Measurements from ENCODE around the gene ZBED5.

Gene ZBED5

GRCh38 chr11:10881892-10882291 lies 24.0 kb upstream of the ZBED5 start:
- in situ Hi-C loops (cut with HindIII; ENCODE audit: low sequenced_read_pairs) = no loop called here

GRCh38 chr11:10878408-10879214 lies 20.8 kb upstream of the ZBED5 start:
- in situ Hi-C loops (cut with HindIII; ENCODE audit: low sequenced_read_pairs) = no loop called here

GRCh38 chr11:10876158-10876557 lies 18.3 kb upstream of the ZBED5 start:
- in situ Hi-C loops (cut with HindIII; ENCODE audit: low sequenced_read_pairs) = no loop called here

GRCh38 chr11:10875430-10876021 lies 17.7 kb upstream of the ZBED5 start:
- in situ Hi-C loops (cut with HindIII; ENCODE audit: low sequenced_read_pairs) = no loop called here

GRCh38 chr11:10872097-10872496 lies 14.2 kb upstream of the ZBED5 start:
- in situ Hi-C loops (cut with HindIII; ENCODE audit: low sequenced_read_pairs) = no loop called here

GRCh38 chr11:10868352-10868751 lies 10.5 kb upstream of the ZBED5 start:
- in situ Hi-C loops (cut with HindIII; ENCODE audit: low sequenced_read_pairs) = no loop called here

- in situ Hi-C loops (cut with HindIII; ENCODE audit: low sequenced_read_pairs) = no loop called here
These were observed 9.1 kb upstream of the ZBED5 start for GRCh38 chr11:10866893-10867331.

GRCh38 chr11:10865837-10866270 lies 8.0 kb upstream of the ZBED5 start:
- in situ Hi-C loops (cut with HindIII; ENCODE audit: low sequenced_read_pairs) = no loop called here

GRCh38 chr11:10864688-10865087 lies 6.8 kb upstream of the ZBED5 start:
- in situ Hi-C loops (cut with HindIII; ENCODE audit: low sequenced_read_pairs) = no loop called here

GRCh38 chr11:10862446-10862845 lies 4.6 kb upstream of the ZBED5 start:
- in situ Hi-C loops (cut with HindIII; ENCODE audit: low sequenced_read_pairs) = no loop called here

GRCh38 chr11:10861799-10862198 lies 3.9 kb upstream of the ZBED5 start:
- in situ Hi-C loops (cut with HindIII; ENCODE audit: low sequenced_read_pairs) = no loop called here

- in situ Hi-C loops (cut with HindIII; ENCODE audit: low sequenced_read_pairs) = no loop called here
These were observed 3.2 kb upstream of the ZBED5 start for GRCh38 chr11:10861047-10861446.

GRCh38 chr11:10858439-10859325 lies 829 bp upstream of the ZBED5 start:
- in situ Hi-C loops (cut with HindIII; ENCODE audit: low sequenced_read_pairs) = no loop called here

GRCh38 chr11:10857459-10857708 lies 469 bp downstream of the ZBED5 start:
- in situ Hi-C loops (cut with HindIII; ENCODE audit: low sequenced_read_pairs) = no loop called here

- in situ Hi-C loops (cut with HindIII; ENCODE audit: low sequenced_read_pairs) = no loop called here
These were observed 979 bp downstream of the ZBED5 start for GRCh38 chr11:10856689-10857458.

GRCh38 chr11:10855295-10855694 lies 2.6 kb downstream of the ZBED5 start:
- in situ Hi-C loops (cut with HindIII; ENCODE audit: low sequenced_read_pairs) = no loop called here

GRCh38 chr11:10847960-10848860 lies 9.6 kb downstream of the ZBED5 start:
- in situ Hi-C loops (cut with HindIII; ENCODE audit: low sequenced_read_pairs) = loop anchor here (5.0 kb wide), 1 partner anchor 39 kb away; no protein-coding TSS in a partner anchor

GRCh38 chr11:10846660-10847059 lies 11.2 kb downstream of the ZBED5 start:
- in situ Hi-C loops (cut with HindIII; ENCODE audit: low sequenced_read_pairs) = loop anchor here (5.0 kb wide), 1 partner anchor 41 kb away; no protein-coding TSS in a partner anchor

- in situ Hi-C loops (cut with HindIII; ENCODE audit: low sequenced_read_pairs) = loop anchor here (5.0 kb wide), 1 partner anchor 42 kb away; no protein-coding TSS in a partner anchor
These were observed 12.3 kb downstream of the ZBED5 start for GRCh38 chr11:10845589-10845988.

GRCh38 chr11:10844796-10845195 lies 13.1 kb downstream of the ZBED5 start:
- in situ Hi-C loops (cut with HindIII; ENCODE audit: low sequenced_read_pairs) = loop anchor here (5.0 kb wide), 1 partner anchor 43 kb away; no protein-coding TSS in a partner anchor

Data from endothelial cell of hepatic sinusoid (primary cell).